ENCODE results near the gene OR10R2. TPM values are rescaled to one million over a fixed set of nuclear protein-coding genes. Genes with fewer than 3 reads are reported as not detected.
"Not testable (repeated sequence)": the region's sequence is repeated elsewhere in the genome, so short reads cannot be mapped to it uniquely, and the experiment has no call there.

The OR10R2 gene
- total RNA-seq, 1 experiment from 2014 or later: not detected

DNA sequence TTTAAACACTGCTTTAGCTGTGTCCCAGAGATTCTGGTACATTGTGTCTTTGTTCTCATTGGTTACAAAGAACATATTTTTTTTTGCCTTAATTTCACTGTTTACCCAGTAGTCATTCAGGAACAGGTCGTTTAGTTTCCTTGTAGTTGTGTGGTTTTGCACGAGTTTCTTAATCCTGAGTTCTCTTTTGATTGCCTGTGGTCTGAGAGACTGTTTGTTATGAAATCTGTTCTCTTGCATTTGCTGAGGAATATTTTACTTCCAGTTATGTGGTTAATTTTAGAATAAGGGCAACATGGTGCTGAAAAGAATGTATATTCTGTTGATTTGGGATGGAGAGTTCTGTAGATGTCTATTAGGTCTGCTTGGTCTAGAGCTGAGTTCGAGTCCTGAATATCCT lies 41.9 kb upstream of the OR10R2 start:
- DNase-seq (ENCODE audit: low read depth, low spot score); BruUV-seq (replicated peaks); H3K27me3 ChIP-seq (ENCODE audit: insufficient read depth, low read length); RAD21 ChIA-PET (ENCODE audit: low non-redundant PET in 1 of 2, low total read pairs in 2 of 2, uncharacterized antibody in 2 of 2, unreplicated experiment in 2 of 2); POLR2A ChIA-PET; H4K20me1 ChIP-seq (ENCODE audit: insufficient read depth); CTCF ChIA-PET; intact Hi-C loops (cut with micrococcal nuclease); H3K9me3 ChIP-seq (ENCODE audit: control insufficient read depth in 1 of 2, insufficient read depth in 1 of 2, low read depth in 1 of 2, low read length in 2 of 2); H3K4me3 ChIP-seq (replicated peaks in 1 of 2; ENCODE audit: low read depth in 1 of 2, low read length in 2 of 2); H2AFZ ChIP-seq (ENCODE audit: low read depth, low read length, poor library complexity, severe bottlenecking); H3K79me2 ChIP-seq (ENCODE audit: insufficient read depth, low read length); H3K4me1 ChIP-seq (ENCODE audit: control insufficient read depth in 1 of 2, insufficient read depth in 2 of 2, low read length in 2 of 2); ATAC-seq; H3K9me2 ChIP-seq (ENCODE audit: insufficient read depth); H3K36me3 ChIP-seq (ENCODE audit: control insufficient read depth in 1 of 2, insufficient read depth in 2 of 2, low read length in 2 of 2); H3K9ac ChIP-seq (ENCODE audit: low read length); H3K27ac ChIP-seq (ENCODE audit: low read depth, low read length); H3K4me2 ChIP-seq (ENCODE audit: low read length): not testable (repeated sequence)

DNA sequence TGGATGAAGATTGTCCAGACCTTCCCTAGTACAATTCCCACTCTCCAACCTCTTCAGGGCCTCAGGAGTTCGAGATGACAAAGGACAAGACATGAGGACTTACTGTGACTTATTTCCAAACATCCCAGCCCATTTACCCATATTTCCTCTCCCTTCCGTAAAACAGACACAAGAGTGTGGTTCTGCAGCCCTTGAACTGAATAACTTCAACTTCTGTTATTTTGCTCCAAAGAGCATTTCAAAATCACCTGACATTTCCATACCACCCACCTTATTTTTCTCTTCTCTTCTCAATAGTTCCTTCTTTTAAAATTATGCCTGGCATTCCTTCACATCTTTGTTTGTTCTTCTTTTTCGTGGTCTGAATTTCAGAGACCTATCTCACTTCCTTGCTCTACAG lies 37.3 kb upstream of the OR10R2 start:
- CTCF ChIA-PET: no interaction called here

More for the DNA sequence above, 37.3 kb upstream of the OR10R2 start:
- no TSS peak for BruUV-seq (replicated peaks)
- Histone ChIP-seq H3K27me3 (ENCODE audit: insufficient read depth, low read length) (no peaks in the 10 kb centered on the region), H3K27ac (ENCODE audit: low read depth, low read length) (no peak overlapping the region), H2AFZ (ENCODE audit: low read depth, low read length, poor library complexity, severe bottlenecking) (no peak overlapping the region), H3K79me2 (ENCODE audit: insufficient read depth, low read length) (no peaks in the 10 kb centered on the region), H3K9ac (ENCODE audit: low read length) (no peak overlapping the region), H3K4me2 (ENCODE audit: low read length) (no peak overlapping the region), H3K9me2 (ENCODE audit: insufficient read depth) (no peaks in the 10 kb centered on the region), H4K20me1 (ENCODE audit: insufficient read depth) (no peaks in the 10 kb centered on the region), H3K4me1 (ENCODE audit: control insufficient read depth in 1 of 2, insufficient read depth in 2 of 2, low read length in 2 of 2) (no peaks in the 10 kb centered on the region), H3K36me3 (ENCODE audit: control insufficient read depth in 1 of 2, insufficient read depth in 2 of 2, low read length in 2 of 2) (no peaks in the 10 kb centered on the region), H3K9me3 (ENCODE audit: control insufficient read depth in 1 of 2, insufficient read depth in 1 of 2, low read depth in 1 of 2, low read length in 2 of 2) (no peaks in the 10 kb centered on the region), H3K4me3 (replicated peaks in 1 of 2; ENCODE audit: low read depth in 1 of 2, low read length in 2 of 2) (no peak overlapping the region)
- intact Hi-C loops (cut with micrococcal nuclease): no loop called here
- ChIA-PET POLR2A (no interaction called here), RAD21 (ENCODE audit: low non-redundant PET in 1 of 2, low total read pairs in 2 of 2, uncharacterized antibody in 2 of 2, unreplicated experiment in 2 of 2) (no interaction called here)
- ATAC-seq (no peak), DNase-seq (ENCODE audit: low read depth, low spot score) (no peak)
- TF ChIP-seq, protein P1, sequence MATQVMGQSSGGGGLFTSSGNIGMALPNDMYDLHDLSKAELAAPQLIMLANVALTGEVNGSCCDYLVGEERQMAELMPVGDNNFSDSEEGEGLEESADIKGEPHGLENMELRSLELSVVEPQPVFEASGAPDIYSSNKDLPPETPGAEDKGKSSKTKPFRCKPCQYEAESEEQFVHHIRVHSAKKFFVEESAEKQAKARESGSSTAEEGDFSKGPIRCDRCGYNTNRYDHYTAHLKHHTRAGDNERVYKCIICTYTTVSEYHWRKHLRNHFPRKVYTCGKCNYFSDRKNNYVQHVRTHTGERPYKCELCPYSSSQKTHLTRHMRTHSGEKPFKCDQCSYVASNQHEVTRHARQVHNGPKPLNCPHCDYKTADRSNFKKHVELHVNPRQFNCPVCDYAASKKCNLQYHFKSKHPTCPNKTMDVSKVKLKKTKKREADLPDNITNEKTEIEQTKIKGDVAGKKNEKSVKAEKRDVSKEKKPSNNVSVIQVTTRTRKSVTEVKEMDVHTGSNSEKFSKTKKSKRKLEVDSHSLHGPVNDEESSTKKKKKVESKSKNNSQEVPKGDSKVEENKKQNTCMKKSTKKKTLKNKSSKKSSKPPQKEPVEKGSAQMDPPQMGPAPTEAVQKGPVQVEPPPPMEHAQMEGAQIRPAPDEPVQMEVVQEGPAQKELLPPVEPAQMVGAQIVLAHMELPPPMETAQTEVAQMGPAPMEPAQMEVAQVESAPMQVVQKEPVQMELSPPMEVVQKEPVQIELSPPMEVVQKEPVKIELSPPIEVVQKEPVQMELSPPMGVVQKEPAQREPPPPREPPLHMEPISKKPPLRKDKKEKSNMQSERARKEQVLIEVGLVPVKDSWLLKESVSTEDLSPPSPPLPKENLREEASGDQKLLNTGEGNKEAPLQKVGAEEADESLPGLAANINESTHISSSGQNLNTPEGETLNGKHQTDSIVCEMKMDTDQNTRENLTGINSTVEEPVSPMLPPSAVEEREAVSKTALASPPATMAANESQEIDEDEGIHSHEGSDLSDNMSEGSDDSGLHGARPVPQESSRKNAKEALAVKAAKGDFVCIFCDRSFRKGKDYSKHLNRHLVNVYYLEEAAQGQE (IDR thresholded peaks at IDR 0.05; ENCODE audit: low read depth): no peak
- TF ChIP-seq ZFX (IDR thresholded peaks at IDR 0.05) (no peak), FOSL1 (IDR thresholded peaks at IDR 0.05; ENCODE audit: low read depth) (no peak), SIN3A (IDR thresholded peaks at IDR 0.05; ENCODE audit: low read depth) (no peak), CBX3 (IDR thresholded peaks at IDR 0.05; ENCODE audit: low read depth) (no peak), ZNF274 (IDR thresholded peaks at IDR 0.05; ENCODE audit: low read depth, low read length) (no peak), SP1 (IDR thresholded peaks at IDR 0.05; ENCODE audit: low read depth) (no peak), ELF1 (IDR thresholded peaks at IDR 0.05; ENCODE audit: borderline replicate concordance, low read depth) (no peak), YY1 (IDR thresholded peaks at IDR 0.05; ENCODE audit: extremely low read depth, insufficient replicate concordance, low read depth, low read length) (no peak), RAD21 (IDR thresholded peaks at IDR 0.05; ENCODE audit: low read depth) (no peak), CEBPB (IDR thresholded peaks at IDR 0.05; ENCODE audit: low read depth) (no peak), POLR2A (IDR thresholded peaks at IDR 0.05; ENCODE audit: borderline replicate concordance, extremely low read depth, insufficient read depth, insufficient read length) (no peak), EZH2phosphoT487 (IDR thresholded peaks at IDR 0.05; ENCODE audit: borderline replicate concordance) (no peak)
- TF ChIP-seq, protein P2, sequence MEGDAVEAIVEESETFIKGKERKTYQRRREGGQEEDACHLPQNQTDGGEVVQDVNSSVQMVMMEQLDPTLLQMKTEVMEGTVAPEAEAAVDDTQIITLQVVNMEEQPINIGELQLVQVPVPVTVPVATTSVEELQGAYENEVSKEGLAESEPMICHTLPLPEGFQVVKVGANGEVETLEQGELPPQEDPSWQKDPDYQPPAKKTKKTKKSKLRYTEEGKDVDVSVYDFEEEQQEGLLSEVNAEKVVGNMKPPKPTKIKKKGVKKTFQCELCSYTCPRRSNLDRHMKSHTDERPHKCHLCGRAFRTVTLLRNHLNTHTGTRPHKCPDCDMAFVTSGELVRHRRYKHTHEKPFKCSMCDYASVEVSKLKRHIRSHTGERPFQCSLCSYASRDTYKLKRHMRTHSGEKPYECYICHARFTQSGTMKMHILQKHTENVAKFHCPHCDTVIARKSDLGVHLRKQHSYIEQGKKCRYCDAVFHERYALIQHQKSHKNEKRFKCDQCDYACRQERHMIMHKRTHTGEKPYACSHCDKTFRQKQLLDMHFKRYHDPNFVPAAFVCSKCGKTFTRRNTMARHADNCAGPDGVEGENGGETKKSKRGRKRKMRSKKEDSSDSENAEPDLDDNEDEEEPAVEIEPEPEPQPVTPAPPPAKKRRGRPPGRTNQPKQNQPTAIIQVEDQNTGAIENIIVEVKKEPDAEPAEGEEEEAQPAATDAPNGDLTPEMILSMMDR (IDR thresholded peaks at IDR 0.05 in 2 of 3, conservative IDR thresholded peaks at IDR 0.05 in 1 of 3; ENCODE audit: borderline replicate concordance in 1 of 3, insufficient read depth in 1 of 3, low read depth in 2 of 3, low read length in 2 of 3): no peak
- TF ChIP-seq, protein P3, sequence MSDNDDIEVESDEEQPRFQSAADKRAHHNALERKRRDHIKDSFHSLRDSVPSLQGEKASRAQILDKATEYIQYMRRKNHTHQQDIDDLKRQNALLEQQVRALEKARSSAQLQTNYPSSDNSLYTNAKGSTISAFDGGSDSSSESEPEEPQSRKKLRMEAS (IDR thresholded peaks at IDR 0.05): no peak
- TF ChIP-seq, protein P4, sequence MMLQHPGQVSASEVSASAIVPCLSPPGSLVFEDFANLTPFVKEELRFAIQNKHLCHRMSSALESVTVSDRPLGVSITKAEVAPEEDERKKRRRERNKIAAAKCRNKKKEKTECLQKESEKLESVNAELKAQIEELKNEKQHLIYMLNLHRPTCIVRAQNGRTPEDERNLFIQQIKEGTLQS (IDR thresholded peaks at IDR 0.05): no peak

Data from HCT116 (cell line).